HCT116 (cell line): Measurements from ENCODE around the gene TMC1. TPM values are rescaled to one million over a fixed set of nuclear protein-coding genes. Genes with fewer than 3 reads are reported as not detected.

Experiments
- ATAC-seq: fragments of 200-7000 bp; cut with Tn5 transposase; 2 replicates; pipeline ENCODE4 v1.9.1; 2020; ENCODE audit warnings: mild to moderate bottlenecking, moderate library complexity
- BruUV-seq: library from RNA; stranded (reverse); fragments of 400-500 nt; replicated peaks from 2 replicates; lab custom pipeline; 2021; lab: Mats Ljungman, UMichigan
- CTCF ChIA-PET: fragments of 300-600 bp; sonication (Branson Sonifier 250); formaldehyde crosslinking; loops from one replicate; lab custom pipeline; 2021; ENCODE audit warnings: antibody characterized with exemption; lab: Charles Lee
- POLR2A ChIA-PET: fragments of 300-600, 350-600 bp; sonication (Branson Sonifier 250); formaldehyde crosslinking; loops from one replicate; lab custom pipeline; 2021; ENCODE audit warnings: antibody characterized with exemption; lab: Charles Lee
- RAD21 ChIA-PET, 2 experiments: fragments of 300-600 bp; sonication (Branson Sonifier 250); formaldehyde crosslinking; loops; one replicate each; lab custom pipeline; 2023; ENCODE audit warnings: low total read pairs in 2 of 2; ENCODE audit not compliant: uncharacterized antibody in 2 of 2, unreplicated experiment in 2 of 2, low non-redundant PET in 1 of 2; lab: Charles Lee
- DNase-seq: peaks from one replicate; pipeline ENCODE4 v3.0.0-alpha.2; 2010; ENCODE audit warnings: low read depth, low spot score
- H2AFZ ChIP-seq: fragments of 200-600 bp; shearing (Covaris generic), sonication (generic); 2 replicates; pipeline ENCODE4 v1.6.1; 2017; ENCODE audit warnings: low read depth, mixed run types, mixed read lengths, antibody characterized with exemption, low read length; ENCODE audit not compliant: poor library complexity, severe bottlenecking
- H3K27ac ChIP-seq: 2 replicates; pipeline ENCODE4 v1.5.1; 2012; ENCODE audit warnings: low read depth, low read length
- H3K27me3 ChIP-seq: fragments of 200-600 bp; sonication (generic); 2 replicates; pipeline ENCODE4 v1.6.1; 2016; ENCODE audit warnings: mixed run types, low read length, mixed read lengths; ENCODE audit not compliant: insufficient read depth
- H3K36me3 ChIP-seq, 2 experiments: fragments of 200-500 bp in 1 of 2; fragments of 200-600 bp in 1 of 2; sonication (Bioruptor generic) in 1 of 2; sonication (generic) in 1 of 2; 2 replicates each; pipeline versions ENCODE4 v1.5.1 to v1.6.1; 2014 to 2016; ENCODE audit warnings: low read length in 2 of 2, inconsistent platforms in 1 of 2, mixed read lengths in 1 of 2, mixed run types in 1 of 2; ENCODE audit not compliant: insufficient read depth in 2 of 2, control insufficient read depth in 1 of 2
- H3K4me1 ChIP-seq, 2 experiments: fragments of 200-600 bp in 1 of 2; sonication (generic) in 1 of 2; 2 replicates each; pipeline versions ENCODE4 v1.5.1 to v1.6.1; 2012 to 2017; ENCODE audit warnings: low read length in 2 of 2, inconsistent platforms in 1 of 2, mild to moderate bottlenecking in 1 of 2, mixed read lengths in 1 of 2, mixed run types in 1 of 2, moderate library complexity in 1 of 2; ENCODE audit not compliant: insufficient read depth in 2 of 2, control insufficient read depth in 1 of 2
- H3K4me2 ChIP-seq: fragments of 200-600 bp; sonication (generic); 2 replicates; pipeline ENCODE4 v1.6.1; 2017; ENCODE audit warnings: mixed run types, low read length, mixed read lengths
- H3K4me3 ChIP-seq, 2 experiments: fragments of 200-600 bp in 1 of 2; sonication (generic) in 1 of 2; replicated peaks in 1 of 2; 2 replicates each; pipeline ENCODE4 v1.5.1; 2011 to 2016; ENCODE audit warnings: low read length in 2 of 2, control low read depth in 1 of 2, low read depth in 1 of 2, mild to moderate bottlenecking in 1 of 2, mixed read lengths in 1 of 2, mixed run types in 1 of 2
- H3K79me2 ChIP-seq: fragments of 200-600 bp; sonication (generic); 2 replicates; pipeline ENCODE4 v1.6.1; 2017; ENCODE audit warnings: mild to moderate bottlenecking, mixed run types, low read length, moderate library complexity, mixed read lengths; ENCODE audit not compliant: insufficient read depth
- H3K9ac ChIP-seq: fragments of 200-600 bp; sonication (generic); 2 replicates; pipeline ENCODE4 v1.6.1; 2016; ENCODE audit warnings: low read length, mixed read lengths
- H3K9me2 ChIP-seq: fragments of 200-600 bp; sonication (generic), shearing (Covaris generic); 2 replicates; pipeline ENCODE4 v1.6.1; 2017; ENCODE audit warnings: mixed run types, mild to moderate bottlenecking, moderate library complexity; ENCODE audit not compliant: insufficient read depth
- H3K9me3 ChIP-seq, 2 experiments: fragments of 200-500 bp in 1 of 2; fragments of 200-600 bp in 1 of 2; sonication (Bioruptor generic) in 1 of 2; sonication (generic) in 1 of 2; 2 replicates each; pipeline ENCODE4 v1.6.1; 2014 to 2017; ENCODE audit warnings: low read length in 2 of 2, mixed read lengths in 2 of 2, inconsistent platforms in 1 of 2, low read depth in 1 of 2, mild to moderate bottlenecking in 1 of 2, mixed run types in 1 of 2, moderate library complexity in 1 of 2; ENCODE audit not compliant: control insufficient read depth in 1 of 2, insufficient read depth in 1 of 2
- H4K20me1 ChIP-seq: fragments of 200-600 bp; sonication (generic), shearing (Covaris generic); 2 replicates; pipeline ENCODE4 v1.6.1; 2017; ENCODE audit warnings: mixed run types, mild to moderate bottlenecking, moderate library complexity; ENCODE audit not compliant: insufficient read depth
- ATF3 ChIP-seq: IDR thresholded peaks from 2 replicates; pipeline ENCODE4 v1.6.1; 2012
- CBX3 ChIP-seq: IDR thresholded peaks from 2 replicates; pipeline ENCODE4 v1.6.1; 2012; ENCODE audit warnings: low read depth
- CEBPB ChIP-seq: IDR thresholded peaks from 2 replicates; pipeline ENCODE4 v1.6.1; 2012; ENCODE audit warnings: low read depth
- CTCF ChIP-seq, 3 experiments: fragments of 200-600 bp in 1 of 3; sonication (generic) in 1 of 3; IDR thresholded peaks in 2 of 3; conservative IDR thresholded peaks in 1 of 3; 2 replicates each; pipeline ENCODE4 v1.5.1; 2012 to 2017; ENCODE audit warnings: low read depth in 2 of 3, low read length in 2 of 3, antibody characterized with exemption in 1 of 3, borderline replicate concordance in 1 of 3, control low read depth in 1 of 3, mild to moderate bottlenecking in 1 of 3, mixed read lengths in 1 of 3, mixed run types in 1 of 3, moderate library complexity in 1 of 3; ENCODE audit not compliant: insufficient read depth in 1 of 3
- EGR1 ChIP-seq: IDR thresholded peaks from 2 replicates; pipeline ENCODE4 v1.6.1; 2012; ENCODE audit warnings: low read depth
- ELF1 ChIP-seq: IDR thresholded peaks from 2 replicates; pipeline ENCODE4 v1.6.1; 2012; ENCODE audit warnings: low read depth, borderline replicate concordance
- EZH2 ChIP-seq: fragments of 200-600 bp; sonication (generic); IDR thresholded peaks from 2 replicates; pipeline ENCODE4 v1.6.1; 2017; ENCODE audit warnings: antibody characterized with exemption, mixed run types
- EZH2phosphoT487 ChIP-seq: fragments of 200-600 bp; IDR thresholded peaks from 2 replicates; pipeline ENCODE4 v1.6.1; 2018; ENCODE audit warnings: antibody characterized with exemption, borderline replicate concordance
- FOSL1 ChIP-seq: IDR thresholded peaks from 2 replicates; pipeline ENCODE4 v1.6.1; 2012; ENCODE audit warnings: low read depth
- JUND ChIP-seq: IDR thresholded peaks from 2 replicates; pipeline ENCODE4 v1.6.1; 2012
- POLR2A ChIP-seq: IDR thresholded peaks from 2 replicates; pipeline ENCODE4 v1.7.0; 2011; ENCODE audit warnings: borderline replicate concordance; ENCODE audit not compliant: insufficient read depth, insufficient read length; ENCODE audit errors: extremely low read depth
- POLR2AphosphoS5 ChIP-seq: IDR thresholded peaks from 2 replicates; pipeline ENCODE4 v1.6.1; 2011; ENCODE audit warnings: mild to moderate bottlenecking, low read depth, low read length, moderate library complexity
- RAD21 ChIP-seq: IDR thresholded peaks from 2 replicates; pipeline ENCODE4 v1.6.1; 2012; ENCODE audit warnings: low read depth, mild to moderate bottlenecking
- SIN3A ChIP-seq: IDR thresholded peaks from 2 replicates; pipeline ENCODE4 v1.6.1; 2012; ENCODE audit warnings: low read depth
- SP1 ChIP-seq: IDR thresholded peaks from 2 replicates; pipeline ENCODE4 v1.6.1; 2012; ENCODE audit warnings: low read depth
- SRF ChIP-seq: IDR thresholded peaks from 2 replicates; pipeline ENCODE4 v1.6.1; 2012; ENCODE audit warnings: low read depth
- TCF7L2 ChIP-seq: IDR thresholded peaks from 2 replicates; pipeline ENCODE4 v1.7.0; 2011; ENCODE audit warnings: borderline replicate concordance, inconsistent platforms; ENCODE audit not compliant: insufficient read depth, insufficient read length; ENCODE audit errors: extremely low read depth
- YY1 ChIP-seq: IDR thresholded peaks from 2 replicates; pipeline ENCODE4 v1.6.1; 2011; ENCODE audit warnings: low read length, low read depth, moderate library complexity, mild to moderate bottlenecking; ENCODE audit not compliant: insufficient replicate concordance; ENCODE audit errors: extremely low read depth
- ZBTB33 ChIP-seq: IDR thresholded peaks from 2 replicates; pipeline ENCODE4 v1.6.1; 2011; ENCODE audit warnings: mild to moderate bottlenecking, low read length, moderate library complexity; ENCODE audit not compliant: insufficient replicate concordance; ENCODE audit errors: extremely low read depth
- ZFX ChIP-seq: fragments of 450-650 bp; IDR thresholded peaks from 2 replicates; pipeline ENCODE4 v1.6.1; 2017
- ZNF274 ChIP-seq: fragments of 200-500 bp; sonication (Bioruptor generic); IDR thresholded peaks from 2 replicates; pipeline ENCODE4 v1.6.1; 2014; ENCODE audit warnings: mild to moderate bottlenecking, low read depth, low read length, inconsistent platforms
- intact Hi-C: fragments of 100-400 bp; cut with micrococcal nuclease; formaldehyde crosslinking; loops from 2 replicates; pipeline ENCODE4 v1.10.0; 2022
- total RNA-seq: library from RNA; stranded (reverse); gene quantifications from one replicate; pipeline ENCODE4 v1.2.1, GENCODE V29; 2021; ENCODE audit not compliant: unreplicated experiment
- TF ChIP-seq, protein P1 (sequence below): IDR thresholded peaks from 2 replicates; pipeline ENCODE4 v1.6.1; 2012

Gene TMC1
- total RNA-seq, 1 experiment from 2014 or later: 0.57 TPM

GRCh38 chr9:72579190-72579589, 57.8 kb downstream of the TMC1 start:
- H3K9me2 ChIP-seq: no peaks in the 10 kb centered on the region
- H3K4me2 ChIP-seq: peak overlapping the region; percentile 70
- H3K27ac ChIP-seq: peak overlapping the region; percentile 81
- peak overlapping the region; percentile 46 for H3K9ac ChIP-seq
- DNase-seq: peak; percentile 69
- intact Hi-C loops: loop anchor here (5.0 kb wide), 1 partner anchor 102 kb away; no protein-coding TSS in a partner anchor
- no peaks in the 10 kb centered on the region for H3K79me2 ChIP-seq
- H3K4me3 ChIP-seq: peak overlapping the region; percentile 6 to 26; a peak in 1 of 4 replicates
- H3K36me3 ChIP-seq: no peaks in the 10 kb centered on the region
- peak overlapping the region; percentile 90 for H2AFZ ChIP-seq
- H3K4me1 ChIP-seq: peaks cover 60 to 84% of the 10 kb centered on the region in 2 experiments
- ATAC-seq: peak; percentile 83
- no peaks in the 10 kb centered on the region for H4K20me1 ChIP-seq
- ChIA-PET POLR2A (interaction anchor here (1.4 to 8.3 kb wide), 3 partner anchors 8 to 217 kb away, joined by 3 to 69 read pairs (median 5); partner anchors contain the start of gene ZFAND5), RAD21 (no interaction called here), CTCF (interaction anchor here (1.5 kb wide), 1 partner anchor 13 kb away, joined by 4 read pairs; no protein-coding TSS in a partner anchor)
- H3K9me3 ChIP-seq: no peaks in the 10 kb centered on the region
- H3K27me3 ChIP-seq: no peaks in the 10 kb centered on the region
- BruUV-seq: no TSS peak
- TF ChIP-seq CEBPB (no peak), YY1 (no peak), SRF (no peak), SP1 (peak; percentile 68), TCF7L2 (no peak), ELF1 (no peak), SIN3A (no peak), EGR1 (no peak), RAD21 (0 out of 2 replicates have a peak, but pooled peaks have one; percentile 4), POLR2A (no peak), EZH2phosphoT487 (no peak), JUND (peak; percentile 70), EZH2 (no peak), ZFX (no peak), ATF3 (no peak), CBX3 (peak; percentile 62; the same call in 1 of the 2 replicates), CTCF (IDR thresholded peaks at IDR 0.05 in 2 of 3, conservative IDR thresholded peaks at IDR 0.05 in 1 of 3; ENCODE audit: borderline replicate concordance in 1 of 3, insufficient read depth in 1 of 3, low read depth in 2 of 3, low read length in 2 of 3) (no peak), POLR2AphosphoS5 (peak; percentile 50), ZNF274 (no peak), ZBTB33 (no peak), FOSL1 (peak; percentile 77)
- TF ChIP-seq, protein P1, sequence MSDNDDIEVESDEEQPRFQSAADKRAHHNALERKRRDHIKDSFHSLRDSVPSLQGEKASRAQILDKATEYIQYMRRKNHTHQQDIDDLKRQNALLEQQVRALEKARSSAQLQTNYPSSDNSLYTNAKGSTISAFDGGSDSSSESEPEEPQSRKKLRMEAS: peak; percentile 27; the same call in 1 of the 2 replicates
